Transverse colon (tissue), 4 donors: ENCODE results near the gene TSPOAP1.

ENCODE experiments used
- CTCF ChIP-seq, 5 experiments: fragments of 200-600 bp in 3 of 5; fragments of 450-650 bp in 2 of 5; sonication (generic) in 3 of 5; IDR thresholded peaks; 1 replicate in 2 of 5; 2 replicates in 3 of 5; pipeline ENCODE4 v1.5.1; 2016 to 2017; ENCODE audit warnings: antibody characterized with exemption in 5 of 5, inconsistent platforms in 3 of 5, mild to moderate bottlenecking in 2 of 5, moderate library complexity in 1 of 5
- EP300 ChIP-seq: sonication (generic); formaldehyde crosslinking; IDR thresholded peaks from one replicate; pipeline ENCODE4 v1.6.1; 2017; ENCODE audit warnings: antibody characterized with exemption, low read depth
- POLR2A ChIP-seq: fragments of 450-650 bp; IDR thresholded peaks from one replicate; pipeline ENCODE4 v1.6.1; 2016; ENCODE audit warnings: antibody characterized with exemption, mild to moderate bottlenecking, moderate library complexity
- POLR2AphosphoS5 ChIP-seq, 3 donors: sonication (generic); formaldehyde crosslinking; IDR thresholded peaks; one replicate each; pipeline ENCODE4 v1.6.1; 2016; ENCODE audit warnings: antibody characterized with exemption in 3 of 3

GRCh38 chr17:58368860-58369213 is 40.2 kb upstream of the TSPOAP1 start:
- TF ChIP-seq CTCF (IDR thresholded peaks at IDR 0.05), result no peak
- TF ChIP-seq EP300, result no peak
- no peak for TF ChIP-seq POLR2AphosphoS5 (IDR thresholded peaks at IDR 0.05)
- TF ChIP-seq POLR2A, result no peak
